GM21367 (cell line): ENCODE data around the gene FBXO15.
A peak's percentile ranks its signal among the peaks of the same experiment; 100 is the strongest.

ENCODE experiments used
- ATAC-seq: cut with Tn5 transposase; IDR thresholded peaks from one replicate; pipeline ENCODE4 v1.9.1; 2021; ENCODE audit not compliant: unreplicated experiment

The FBXO15 gene

GRCh38 chr18:74116633-74117554 is 30.7 kb downstream of the FBXO15 start:
- no peak for ATAC-seq

- ATAC-seq, result no peak
Measured at GRCh38 chr18:74115046-74115445, 32.6 kb downstream of the FBXO15 start.

DNA sequence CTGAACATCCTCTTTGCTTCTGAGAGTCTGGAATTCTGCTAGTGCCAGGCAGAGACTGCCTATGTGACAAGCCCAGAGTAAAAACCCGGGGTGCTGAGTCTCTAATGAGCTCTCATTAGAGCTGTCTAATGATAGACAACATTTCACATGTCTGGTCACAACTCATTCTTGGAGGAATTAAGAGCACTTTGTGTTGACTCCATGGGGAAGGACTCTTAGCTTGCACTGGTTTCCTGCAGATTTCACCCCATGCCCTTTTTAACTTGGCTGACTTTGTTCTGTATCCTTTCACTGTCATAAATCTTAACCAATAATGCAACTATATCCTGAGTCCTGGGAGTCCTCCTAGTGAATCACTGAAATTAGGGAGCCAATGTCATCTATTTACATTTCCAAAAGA is 33.5 kb downstream of the FBXO15 start:
- ATAC-seq, result no peak

DNA sequence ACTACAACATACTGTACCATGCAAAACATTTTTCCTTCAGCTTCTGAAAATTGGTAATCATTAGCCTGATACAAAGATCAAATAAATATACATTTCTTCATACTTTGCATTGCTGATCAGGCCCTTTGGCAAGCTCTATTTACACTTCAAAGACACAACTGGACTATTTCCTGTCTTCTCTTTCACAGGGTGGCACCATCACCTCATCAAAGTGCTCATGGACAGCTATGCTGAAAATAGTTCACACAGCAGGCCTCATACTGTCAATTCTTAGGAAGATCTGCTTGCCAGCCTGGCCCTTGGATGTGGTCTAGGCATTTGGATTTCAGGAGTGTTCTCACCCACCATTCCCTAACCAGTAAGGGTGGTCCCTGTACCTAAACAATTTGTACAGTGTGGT is 33.9 kb downstream of the FBXO15 start:
- ATAC-seq, result no peak

DNA sequence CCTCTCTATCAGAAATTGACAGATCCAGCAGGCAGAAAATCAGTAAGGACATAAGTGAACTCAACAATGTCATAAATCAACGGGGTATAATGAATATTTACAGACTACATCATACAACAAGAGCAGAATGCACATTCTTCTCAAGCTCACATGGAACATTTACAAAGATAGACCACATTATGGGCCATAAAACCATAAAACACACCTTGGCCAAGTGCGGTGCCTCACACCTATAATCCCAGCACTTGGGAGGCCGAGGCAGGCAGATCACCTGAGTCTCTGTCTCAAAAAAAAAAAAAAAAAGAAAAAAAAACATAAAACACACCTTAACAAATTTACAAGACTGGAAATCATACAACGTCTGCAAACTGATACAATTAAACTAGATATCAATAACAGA is 36.7 kb downstream of the FBXO15 start:
- no peak for ATAC-seq

DNA sequence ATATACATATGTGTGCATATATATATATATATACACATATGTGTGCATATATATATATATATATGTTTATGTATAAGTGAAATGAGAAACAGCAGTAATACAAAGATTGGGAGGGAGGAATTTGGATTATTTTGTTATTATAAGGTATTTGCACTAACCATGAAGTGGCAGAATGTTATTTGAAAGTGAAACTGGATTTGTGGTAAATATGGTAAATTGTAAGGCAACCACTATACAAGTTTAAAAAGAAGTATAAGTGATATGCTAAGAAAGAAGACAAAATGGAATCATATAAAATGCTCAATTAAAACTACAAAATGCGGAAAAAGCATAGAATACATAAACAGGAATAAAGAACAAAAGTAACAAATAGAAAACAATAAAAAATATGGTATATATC is 37.5 kb downstream of the FBXO15 start:
- ATAC-seq, result no peak

- no peak for ATAC-seq
Measured at GRCh38 chr18:74108460-74108859, 39.2 kb downstream of the FBXO15 start.

GRCh38 chr18:74097803-74098202 is 49.8 kb downstream of the FBXO15 start:
- ATAC-seq, result no peak

DNA sequence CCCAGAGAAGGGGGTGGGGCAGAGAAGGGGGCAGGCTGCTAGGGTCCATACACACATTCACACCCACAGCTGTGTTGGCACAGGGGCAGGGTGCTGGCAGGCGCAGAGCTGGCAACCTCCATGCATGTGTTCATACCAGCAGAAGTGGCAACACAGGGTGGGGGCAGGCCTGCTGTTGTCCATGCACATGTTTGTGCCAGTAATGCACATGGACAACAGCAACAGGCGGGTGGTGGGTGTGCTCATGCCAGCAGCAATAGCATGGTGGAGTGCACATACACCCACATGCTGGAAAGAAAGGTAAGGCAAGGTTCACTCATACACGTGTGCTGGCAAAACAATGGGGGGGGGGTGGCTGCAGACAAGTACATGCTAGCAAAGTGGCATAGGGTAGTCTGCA is 54.7 kb downstream of the FBXO15 start:
- no peak for ATAC-seq

- ATAC-seq, result no peak
Measured at GRCh38 chr18:74084184-74084855, 63.3 kb downstream of the FBXO15 start.

DNA sequence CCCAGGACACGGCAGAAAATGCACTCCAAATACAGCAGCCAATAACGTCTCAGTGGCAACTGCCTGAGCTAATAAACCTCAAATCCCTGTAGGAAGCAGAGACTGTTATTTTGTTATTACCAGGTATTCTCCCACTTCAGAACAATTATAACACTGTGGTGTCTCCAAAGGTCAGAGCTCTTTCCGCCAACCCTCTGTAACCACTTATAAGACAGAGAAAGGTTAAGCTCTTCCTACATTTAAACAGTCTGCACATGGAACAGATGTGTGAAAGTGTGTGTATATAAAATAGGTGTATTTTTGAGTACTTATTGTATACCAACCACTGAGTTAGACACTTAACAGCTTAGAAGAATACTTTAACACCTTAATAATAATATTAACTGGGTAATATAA is 64.1 kb downstream of the FBXO15 start:
- ATAC-seq, result no peak

- ATAC-seq, result no peak
Measured at GRCh38 chr18:74082742-74083556, 64.7 kb downstream of the FBXO15 start.

GRCh38 chr18:74081966-74082741 is 65.5 kb downstream of the FBXO15 start:
- ATAC-seq, result peak; percentile 96

- ATAC-seq, result no peak
Measured at GRCh38 chr18:74078257-74078656, 69.4 kb downstream of the FBXO15 start.

- no peak for ATAC-seq
Measured at GRCh38 chr18:74074668-74075564, 72.7 kb downstream of the FBXO15 start.

DNA sequence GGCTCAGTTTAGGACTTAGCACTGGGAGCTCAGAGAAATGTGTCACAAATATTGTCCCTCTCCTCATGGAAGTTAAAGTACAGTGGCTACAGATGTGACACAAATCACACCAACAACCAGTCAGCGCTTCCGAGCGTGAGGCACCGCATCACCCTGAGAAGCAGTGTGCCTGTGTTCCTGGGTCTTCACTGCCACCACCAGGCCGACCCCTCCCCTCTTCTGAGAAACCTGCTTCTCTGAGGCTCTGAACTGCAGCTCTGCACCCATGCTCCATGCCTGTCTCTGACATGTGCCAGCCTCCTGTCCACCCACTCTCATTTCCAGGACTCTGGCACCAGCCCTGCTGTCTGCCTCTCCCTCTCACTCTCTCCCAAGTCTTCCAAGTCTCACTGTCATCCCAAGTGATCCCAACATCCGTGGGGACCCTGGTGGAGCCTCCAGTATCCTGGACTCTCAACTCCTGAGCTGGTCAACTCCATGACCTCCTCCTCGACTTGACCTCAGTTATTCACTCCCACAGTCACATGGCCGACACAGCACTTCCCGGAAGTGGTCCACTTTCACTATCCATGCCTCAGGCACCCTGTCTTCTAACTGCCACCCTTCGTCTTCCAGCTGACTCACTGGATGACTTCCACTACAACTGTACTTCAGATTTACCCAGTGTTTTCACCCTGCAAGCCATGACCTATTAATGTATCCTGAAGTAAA is 73.5 kb downstream of the FBXO15 start:
- ATAC-seq, result no peak

DNA sequence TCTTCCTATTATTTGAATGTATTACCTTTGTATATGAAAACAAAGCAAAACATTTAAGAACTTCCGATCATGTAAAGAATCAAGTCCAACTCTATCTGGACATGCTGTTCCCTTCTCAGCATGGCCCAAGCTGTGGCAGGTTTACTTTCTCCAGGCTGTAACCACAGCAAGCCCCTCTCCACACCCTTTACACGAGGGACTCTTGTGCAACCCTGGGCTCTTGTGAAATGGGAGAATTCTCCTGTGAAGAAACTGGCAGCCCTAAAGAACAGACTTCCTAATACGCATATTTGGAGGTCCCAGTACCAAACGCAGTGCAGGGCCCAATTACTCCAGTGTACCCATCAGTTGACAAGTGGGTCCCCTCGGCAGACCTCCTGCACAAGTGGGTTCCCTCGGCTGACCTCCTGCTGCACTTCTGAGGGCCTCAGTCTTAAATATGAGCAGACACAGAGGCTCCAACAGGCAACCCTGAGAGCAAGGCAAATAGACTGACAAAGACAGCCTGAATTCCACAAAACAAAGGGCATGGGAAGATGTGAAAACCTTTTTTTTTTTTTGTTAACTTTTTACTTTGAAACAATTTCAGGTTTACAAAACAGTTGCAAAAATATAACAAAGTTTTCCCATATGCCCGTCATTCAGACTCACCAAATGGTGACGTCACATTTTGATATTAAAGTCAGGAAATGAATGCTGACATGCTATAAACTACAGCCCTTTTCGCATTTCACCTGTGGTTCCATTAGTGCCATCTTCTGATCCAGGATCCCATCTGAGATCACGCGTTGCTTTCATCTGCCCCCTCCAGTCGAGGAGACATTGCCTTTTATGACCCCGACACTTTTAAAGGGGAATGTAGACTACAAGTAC is 78.2 kb downstream of the FBXO15 start:
- no peak for ATAC-seq

DNA sequence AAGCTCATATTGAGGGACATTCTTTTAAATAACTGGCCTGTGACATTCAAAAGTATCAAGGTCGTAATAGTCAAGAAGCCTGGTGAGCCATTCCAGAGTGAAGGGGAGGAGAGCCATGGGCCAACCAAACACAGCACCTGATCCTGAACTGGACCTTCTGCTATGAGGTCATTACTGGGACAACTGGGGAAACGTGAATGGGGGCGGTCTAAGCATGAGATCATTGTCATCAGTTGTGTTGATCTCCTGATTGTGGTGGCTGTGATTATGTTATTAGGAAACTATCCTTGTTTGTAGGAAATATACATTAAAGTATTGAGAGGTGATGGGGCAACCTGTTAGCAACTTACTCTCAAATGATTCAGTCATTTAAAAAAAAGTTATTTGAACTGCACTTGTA is 79.3 kb downstream of the FBXO15 start:
- ATAC-seq, result no peak
